ENCODE measurements around the gene STOML2.
A peak's percentile ranks its signal among the peaks of the same experiment; 100 is the strongest.

STOML2 gene

GRCh38 chr9:35079426-35080341 is 23.2 kb downstream of the STOML2 start, which contains the start of gene FANCG (continued):
- TF ChIP-seq ZBTB26 (tag by site-specific recombination; optimal IDR thresholded peaks at IDR 0.05) (peak; percentile 62), ZNF704 (tag by site-specific recombination; IDR thresholded peaks at IDR 0.05) (no peak), ZNF580 (tag by site-specific recombination; IDR thresholded peaks at IDR 0.05) (peak; percentile 39; the same call in 1 of the 2 replicates), KLF1 (tag by site-specific recombination; IDR thresholded peaks at IDR 0.05) (peak; percentile 48), ZNF449 (tag by site-specific recombination; IDR thresholded peaks at IDR 0.05) (peak; percentile 87), SETDB1 (IDR thresholded peaks at IDR 0.05; ENCODE audit: insufficient read length, low read length) (no peak), ZNF394 (tag by site-specific recombination; IDR thresholded peaks at IDR 0.05; ENCODE audit: borderline replicate concordance) (peak; percentile 22; the same call in 1 of the 2 replicates), ZNF791 (tag by site-specific recombination; IDR thresholded peaks at IDR 0.05) (no peak), ZSCAN23 (tag by site-specific recombination; IDR thresholded peaks at IDR 0.05) (no peak), ZSCAN18 (tag by site-specific recombination; IDR thresholded peaks at IDR 0.05) (no peak), EGR2 (tag by site-specific recombination; IDR thresholded peaks at IDR 0.05; ENCODE audit: low read depth) (0 out of 2 replicates have a peak, but pooled peaks have one; percentile 19), ZNF433 (tag by site-specific recombination; IDR thresholded peaks at IDR 0.05; ENCODE audit: low read depth) (no peak), CTCF (tag by site-specific recombination; IDR thresholded peaks at IDR 0.05) (peak; percentile 25; the same call in 1 of the 2 replicates), GLIS1 (tag by site-specific recombination; IDR thresholded peaks at IDR 0.05) (0 out of 2 replicates have a peak, but pooled peaks have one; percentile 28), ZSCAN5A (tag by site-specific recombination; IDR thresholded peaks at IDR 0.05) (no peak), ZNF184 (tag by site-specific recombination; IDR thresholded peaks at IDR 0.05) (no peak), ZNF148 (tag by site-specific recombination; IDR thresholded peaks at IDR 0.05; ENCODE audit: borderline replicate concordance) (no peak), INSM2 (tag by site-specific recombination; IDR thresholded peaks at IDR 0.05) (no peak), ZNF266 (tag by site-specific recombination; IDR thresholded peaks at IDR 0.05; ENCODE audit: low read depth) (no peak)
